OCI-LY7 (cell line): ENCODE results near the gene RUNX1. TPM values are rescaled to one million over a fixed set of nuclear protein-coding genes. Genes with fewer than 3 reads are reported as not detected.

Experiments
- BruUV-seq: library from RNA; stranded (reverse); fragments of 400-500 nt; replicated peaks from 2 replicates; lab custom pipeline; 2021; lab: Mats Ljungman, UMichigan
- CTCF ChIA-PET: fragments of 300-600 bp; sonication (Branson Sonifier 250); formaldehyde crosslinking; loops from one replicate; lab custom pipeline; 2022; ENCODE audit warnings: antibody characterized with exemption; ENCODE audit not compliant: unreplicated experiment; lab: Charles Lee
- POLR2A ChIA-PET: fragments of 300-600 bp; sonication (Branson Sonifier 250); formaldehyde crosslinking; loops from one replicate; lab custom pipeline; 2022; ENCODE audit warnings: antibody characterized with exemption; lab: Charles Lee
- DNase-seq: peaks from one replicate; pipeline ENCODE4 v3.0.0-alpha.2; 2015; ENCODE audit warnings: low spot score
- H2AFZ ChIP-seq: fragments of 200-600 bp; sonication (generic), shearing (Covaris generic); 2 replicates; pipeline ENCODE4 v1.6.1; 2014; ENCODE audit warnings: mild to moderate bottlenecking, antibody characterized with exemption, low read length, moderate library complexity
- H3K27ac ChIP-seq: fragments of 200-600 bp; sonication (generic); 2 replicates; pipeline ENCODE4 v1.5.1; 2014; ENCODE audit warnings: mixed run types, low read depth, mild to moderate bottlenecking, moderate library complexity, low read length, inconsistent platforms; ENCODE audit not compliant: poor library complexity, severe bottlenecking
- H3K36me3 ChIP-seq: fragments of 200-600 bp; sonication (generic); 2 replicates; pipeline ENCODE4 v1.6.1; 2014; ENCODE audit warnings: mild to moderate bottlenecking, antibody characterized with exemption, low read length, moderate library complexity, mixed read lengths; ENCODE audit not compliant: insufficient read depth
- H3K4me1 ChIP-seq: fragments of 200-600 bp; sonication (generic); 2 replicates; pipeline ENCODE4 v1.5.1; 2014; ENCODE audit warnings: mild to moderate bottlenecking, low read length; ENCODE audit not compliant: insufficient read depth, poor library complexity, severe bottlenecking
- H3K4me2 ChIP-seq: fragments of 200-600 bp; sonication (generic); 2 replicates; pipeline ENCODE4 v1.6.1; 2014; ENCODE audit warnings: mild to moderate bottlenecking, low read length
- H3K4me3 ChIP-seq: fragments of 200-600 bp; sonication (generic); 2 replicates; pipeline ENCODE4 v1.5.1; 2014; ENCODE audit warnings: mild to moderate bottlenecking, low read depth, low read length; ENCODE audit not compliant: poor library complexity, severe bottlenecking
- H3K79me2 ChIP-seq: fragments of 200-600 bp; sonication (generic); 2 replicates; pipeline ENCODE4 v1.6.1; 2016; ENCODE audit warnings: low read depth, mild to moderate bottlenecking, low read length, moderate library complexity, mixed read lengths; ENCODE audit not compliant: insufficient read depth
- H3K9me2 ChIP-seq: fragments of 200-600 bp; sonication (generic); 2 replicates; pipeline ENCODE4 v1.6.1; 2016; ENCODE audit warnings: mild to moderate bottlenecking, low read length, mixed read lengths; ENCODE audit not compliant: insufficient read depth
- H3K9me3 ChIP-seq: fragments of 200-600 bp; sonication (generic); 2 replicates; pipeline ENCODE4 v1.6.1; 2014; ENCODE audit warnings: mild to moderate bottlenecking, mixed run types, low read length, mixed read lengths
- H4K20me1 ChIP-seq: fragments of 200-600 bp; sonication (generic); 2 replicates; pipeline ENCODE4 v1.6.1; 2014; ENCODE audit warnings: mild to moderate bottlenecking, antibody characterized with exemption, low read length, moderate library complexity, mixed read lengths; ENCODE audit not compliant: insufficient read depth
- CTCF ChIP-seq: fragments of 200-600 bp; sonication (generic); conservative IDR thresholded peaks from 2 replicates; pipeline ENCODE4 v1.5.1; 2014; ENCODE audit warnings: mild to moderate bottlenecking, antibody characterized with exemption, low read length, moderate library complexity, mixed read lengths
- EZH2phosphoT487 ChIP-seq: fragments of 200-600 bp; sonication (generic); IDR thresholded peaks from 2 replicates; pipeline ENCODE4 v1.6.1; 2018; ENCODE audit warnings: low read depth, borderline replicate concordance, mild to moderate bottlenecking, mixed run types, antibody characterized with exemption, low read length, moderate library complexity, mixed read lengths
- intact Hi-C: fragments of 100-400 bp; cut with micrococcal nuclease; formaldehyde crosslinking; loops from one replicate; pipeline ENCODE4 v1.10.0; 2022; ENCODE audit not compliant: unreplicated experiment
- total RNA-seq, 2 experiments: library from RNA; depleted of rRNA in 1 of 2; stranded (reverse); fragments of >200 nt in 1 of 2; shearing (Covaris generic) in 1 of 2; gene quantifications; 2 replicates each; pipeline ENCODE4 v1.2.3, GENCODE V29; 2014 to 2022

The RUNX1 gene
- total RNA-seq, 2 experiments from 2014 or later: 30.5 to 40.8 TPM

- CTCF ChIA-PET: no interaction called here
- no peak for DNase-seq
- BruUV-seq: no TSS peak
- Histone ChIP-seq H3K27ac (no peak overlapping the region), H3K79me2 (no peaks in the 10 kb centered on the region), H2AFZ (no peak overlapping the region), H3K9me2 (no peaks in the 10 kb centered on the region), H3K4me2 (no peak overlapping the region), H3K4me1 (no peaks in the 10 kb centered on the region), H4K20me1 (no peaks in the 10 kb centered on the region), H3K36me3 (peaks cover 41% of the 10 kb centered on the region), H3K4me3 (no peak overlapping the region), H3K9me3 (no peaks in the 10 kb centered on the region)
- intact Hi-C loops: no loop called here
- POLR2A ChIA-PET: interaction anchor here (0.6 to 0.7 kb wide), 3 partner anchors 17 to 77 kb away, joined by 3 to 4 read pairs (median 4); no protein-coding TSS in a partner anchor
- TF ChIP-seq CTCF (no peak), EZH2phosphoT487 (no peak)
Measured at GRCh38 chr21:34836933-34837505, 212.1 kb downstream of the RUNX1 start.

DNA sequence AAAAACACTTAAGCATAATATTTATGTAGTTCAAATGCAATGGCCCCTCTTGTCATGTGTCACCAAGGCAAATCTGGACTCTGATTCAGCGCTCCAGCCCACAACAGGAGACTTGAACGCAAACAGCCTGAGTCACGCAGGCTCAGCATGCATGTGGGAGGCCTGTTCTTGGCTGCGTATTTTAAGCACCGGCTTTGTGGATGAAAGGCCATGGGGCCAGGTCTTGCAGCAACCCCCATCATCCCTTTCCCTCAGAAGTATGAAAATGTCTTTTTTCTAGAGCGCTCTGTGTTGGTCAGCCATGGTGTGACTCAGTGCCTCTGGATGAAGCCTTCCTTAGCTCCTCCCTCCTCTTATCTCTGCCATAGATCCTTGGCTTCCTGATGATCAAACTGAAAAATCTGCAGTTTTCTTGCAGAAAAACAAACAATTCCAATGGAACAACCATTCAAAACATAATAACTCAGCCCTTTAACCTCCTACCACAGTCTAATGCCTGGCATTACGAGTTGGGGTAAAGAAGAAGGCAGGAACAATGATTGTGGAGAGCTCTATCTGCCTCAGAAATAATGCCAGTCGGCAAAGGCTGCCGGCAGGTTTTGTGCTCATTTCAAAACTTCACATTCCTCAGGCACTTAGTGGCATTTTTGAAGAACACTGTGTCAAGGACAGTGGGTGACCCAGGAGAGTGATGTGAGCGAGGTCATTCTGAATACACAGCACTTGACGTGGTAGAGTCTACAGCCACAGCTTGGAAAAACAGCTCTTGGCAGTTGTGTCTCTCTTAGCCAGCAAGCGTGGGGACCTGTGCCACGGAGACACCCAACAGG is 212.8 kb downstream of the RUNX1 start:
- Histone ChIP-seq H3K9me2 (no peaks in the 10 kb centered on the region), H3K36me3 (peaks cover 42% of the 10 kb centered on the region), H2AFZ (no peak overlapping the region), H4K20me1 (no peaks in the 10 kb centered on the region), H3K4me3 (no peak overlapping the region), H3K4me1 (no peaks in the 10 kb centered on the region), H3K27ac (no peak overlapping the region), H3K4me2 (no peak overlapping the region), H3K79me2 (no peaks in the 10 kb centered on the region), H3K9me3 (no peaks in the 10 kb centered on the region)
- ChIA-PET CTCF (no interaction called here), POLR2A (interaction anchor here (0.6 to 0.7 kb wide), 2 partner anchors 16 to 34 kb away, joined by 3 to 4 read pairs; no protein-coding TSS in a partner anchor)
- no TSS peak for BruUV-seq
- DNase-seq: no peak
- no peak for TF ChIP-seq EZH2phosphoT487
- intact Hi-C loops: no loop called here

DNA sequence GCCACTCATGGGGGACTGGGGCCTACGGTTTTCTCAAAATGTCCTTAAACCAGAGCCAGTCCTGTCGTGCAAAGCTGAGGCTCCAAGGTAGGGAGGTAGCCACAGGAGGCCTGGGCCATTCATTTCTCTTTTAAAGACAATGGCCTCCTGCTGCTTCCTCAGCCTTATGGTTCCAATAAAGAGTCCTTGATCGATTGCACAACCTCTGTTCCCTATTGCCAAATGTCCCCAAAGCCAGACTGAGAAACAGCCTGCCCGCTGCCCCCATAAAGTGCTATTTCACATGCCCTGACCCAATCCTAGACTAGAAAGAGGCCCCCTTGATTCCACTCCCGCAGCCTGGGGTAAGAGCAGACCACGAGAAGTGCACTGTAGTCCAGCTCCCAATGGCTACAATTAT is 213.6 kb downstream of the RUNX1 start:
- TF ChIP-seq CTCF (no peak), EZH2phosphoT487 (no peak)
- intact Hi-C loops: no loop called here
- H3K4me1 ChIP-seq: no peaks in the 10 kb centered on the region
- CTCF ChIA-PET: no interaction called here
- H3K79me2 ChIP-seq: no peaks in the 10 kb centered on the region
- H3K27ac ChIP-seq: no peak overlapping the region
- no peaks in the 10 kb centered on the region for H3K9me2 ChIP-seq
- no peak overlapping the region for H3K4me3 ChIP-seq
- H3K9me3 ChIP-seq: no peaks in the 10 kb centered on the region
- POLR2A ChIA-PET: no interaction called here
- peaks cover 49% of the 10 kb centered on the region for H3K36me3 ChIP-seq
- no peak for DNase-seq
- no peak overlapping the region for H2AFZ ChIP-seq
- BruUV-seq: no TSS peak
- no peak overlapping the region for H3K4me2 ChIP-seq
- H4K20me1 ChIP-seq: no peaks in the 10 kb centered on the region
